HEK293 (cell line): Measurements from ENCODE around the gene KRTAP12-4.

Experiments
- BCL11A ChIP-seq: fragments of 450-650 bp; formaldehyde crosslinking; IDR thresholded peaks from 2 replicates; pipeline ENCODE4 v1.5.1; 2016; ENCODE audit warnings: low read depth, missing biosample characterization, missing genetic modification characterization
- CTCF ChIP-seq: fragments of 450-650 bp; formaldehyde crosslinking; IDR thresholded peaks from 2 replicates; pipeline ENCODE4 v1.5.1; 2016; ENCODE audit warnings: missing biosample characterization, missing genetic modification characterization
- TCF7L2 ChIP-seq: IDR thresholded peaks from 2 replicates; pipeline ENCODE4 v1.6.1; 2011; ENCODE audit warnings: low read depth, mild to moderate bottlenecking, inconsistent platforms, low read length, moderate library complexity, borderline replicate concordance
- YY1 ChIP-seq: fragments of 450-650 bp; formaldehyde crosslinking; IDR thresholded peaks from 2 replicates; pipeline ENCODE4 v1.5.1; 2018; ENCODE audit warnings: missing biosample characterization, missing genetic modification characterization
- ZBTB1 ChIP-seq: fragments of 450-650 bp; formaldehyde crosslinking; IDR thresholded peaks from 2 replicates; pipeline ENCODE4 v1.5.1; 2016; ENCODE audit warnings: missing biosample characterization, missing genetic modification characterization
- ZBTB11 ChIP-seq: fragments of 450-650 bp; formaldehyde crosslinking; conservative IDR thresholded peaks from 2 replicates; pipeline ENCODE4 v1.5.1; 2016; ENCODE audit warnings: low read depth, missing biosample characterization, missing genetic modification characterization
- ZBTB49 ChIP-seq: fragments of 450-650 bp; formaldehyde crosslinking; IDR thresholded peaks from 2 replicates; pipeline ENCODE4 v1.5.1; 2016; ENCODE audit warnings: missing biosample characterization, missing genetic modification characterization, low read depth
- ZNF24 ChIP-seq: fragments of 450-650 bp; formaldehyde crosslinking; IDR thresholded peaks from 2 replicates; pipeline ENCODE4 v1.5.1; 2016; ENCODE audit warnings: missing biosample characterization, missing genetic modification characterization

GRCh38 chr21:44687671-44688070, 33.2 kb upstream of the KRTAP12-4 start:
- TF ChIP-seq CTCF (tag by site-specific recombination) (no peak), ZBTB1 (tag by site-specific recombination) (no peak), ZBTB11 (tag by site-specific recombination) (no peak), TCF7L2 (no peak), ZBTB49 (no peak), BCL11A (tag by site-specific recombination) (no peak), ZNF24 (tag by site-specific recombination) (no peak), YY1 (no peak)
